ENCODE data around the gene ITPR1. TPM values are rescaled to one million over a fixed set of nuclear protein-coding genes. Genes with fewer than 3 reads are reported as not detected.

The ITPR1 gene
- total and polyA plus RNA-seq, 2 of the 4 experiments (the other 2 are of a cell fraction), result 1.8 to 5.7 TPM

- no peaks in the 10 kb centered on the region for H3K4me1 ChIP-seq (ENCODE audit: control insufficient read depth, insufficient read depth, low read length)
- no peak overlapping the region for H3K9ac ChIP-seq (ENCODE audit: low read depth, low read length)
- H3K9me1 ChIP-seq (ENCODE audit: insufficient read depth, low read length), result no peaks in the 10 kb centered on the region; the same call in 1 of the 2 replicates
- no peak overlapping the region for H3K23ac ChIP-seq (ENCODE audit: low read depth, low read length)
- in situ Hi-C loops (cut with MboI; ENCODE audit: low sequenced_read_pairs), result no loop called here
- no peaks in the 10 kb centered on the region for H3K9me3 ChIP-seq (ENCODE audit: control insufficient read depth, insufficient read depth, low read length)
- no peak overlapping the region for H2AK9ac ChIP-seq (replicated peaks; ENCODE audit: low read depth, low read length, poor library complexity)
- intact Hi-C loops (cut with micrococcal nuclease), result no loop called here
- no peak overlapping the region for H3K18ac ChIP-seq (ENCODE audit: low read depth, low read length)
- no peak overlapping the region for H2BK15ac ChIP-seq (ENCODE audit: low read depth, low read length)
- no peaks in the 10 kb centered on the region for H3K79me1 ChIP-seq (ENCODE audit: low read depth in 1 of 2, low read length in 2 of 2)
- ATAC-seq (ENCODE audit: low read depth) (no peak), DNase-seq (no peak)
- H4K8ac ChIP-seq (ENCODE audit: low read depth in 2 of 2, low read length in 2 of 2), result no peak overlapping the region
- no peaks in the 10 kb centered on the region for H3K36me3 ChIP-seq (ENCODE audit: control insufficient read depth, insufficient read depth, low read length)
- no CpG with 5 or more reads among the region's 7 CpGs for WGBS, 2 experiments (ENCODE audit: extremely low coverage in 2 of 2, insufficient read length in 1 of 2)
- H3K27ac ChIP-seq (ENCODE audit: insufficient read depth, low read length), result no peak overlapping the region
- ChIA-PET POLR2A (ENCODE audit: unreplicated experiment) (no interaction called here), CTCF (no interaction called here)
- H3K4me3 ChIP-seq (ENCODE audit: insufficient read depth, low read depth, low read length), result no peak overlapping the region
- no peak overlapping the region for H3K56ac ChIP-seq (ENCODE audit: extremely low read depth, insufficient read depth, low read length)
- dilution Hi-C loops (cut with HindIII; ENCODE audit: low sequenced_read_pairs, unreplicated experiment), result no loop called here
- no peak overlapping the region for H2AFZ ChIP-seq (replicated peaks; ENCODE audit: low read length, poor library complexity)
- no peak overlapping the region for H3K4me2 ChIP-seq (ENCODE audit: low read depth, low read length)
- H2BK20ac ChIP-seq (ENCODE audit: low read depth, low read length), result no peak overlapping the region
- no TSS peak for BruUV-seq (replicated peaks)
- H2BK120ac ChIP-seq (ENCODE audit: low read depth, low read length), result no peak overlapping the region
- TF ChIP-seq CEBPB (IDR thresholded peaks at IDR 0.05; ENCODE audit: low read depth, low read length), result no peak
- no peak for TF ChIP-seq BHLHE40 (IDR thresholded peaks at IDR 0.05; ENCODE audit: low read depth, low read length)
- no peak for TF ChIP-seq POLR2A (IDR thresholded peaks at IDR 0.05; ENCODE audit: low read depth, low read length)
- no peak for TF ChIP-seq NFE2L2 (IDR thresholded peaks at IDR 0.05; ENCODE audit: low read depth, low read length)
- no peak for TF ChIP-seq MAFK (IDR thresholded peaks at IDR 0.05; ENCODE audit: low read depth, low read length)
- no peak overlapping the region for H3K14ac ChIP-seq (replicated peaks; ENCODE audit: low read depth, low read length)
- H2AK5ac ChIP-seq (ENCODE audit: low read depth, low read length), result no peak overlapping the region
- no peaks in the 10 kb centered on the region for H4K20me1 ChIP-seq (ENCODE audit: insufficient read depth, low read length)
- H3K27me3 ChIP-seq (ENCODE audit: control insufficient read depth, insufficient read depth, low read length), result no peaks in the 10 kb centered on the region
- no peak overlapping the region for H4K91ac ChIP-seq (ENCODE audit: insufficient read depth, low read depth, low read length)
- H4K5ac ChIP-seq (ENCODE audit: low read depth, low read length), result no peak overlapping the region
- no peak overlapping the region for H3K4ac ChIP-seq (ENCODE audit: low read depth, low read length)
- H2BK5ac ChIP-seq (ENCODE audit: low read depth, low read length, poor library complexity, severe bottlenecking), result no peak overlapping the region
Observed at GRCh38 chr3:4564270-4564669, 71.1 kb downstream of the ITPR1 start.
